Ishikawa (cell line): ENCODE measurements around the gene GUCY2D.

ENCODE experiments used
- CEBPB ChIP-seq: IDR thresholded peaks from 2 replicates; pipeline ENCODE4 v1.6.1; 2012
- CREB1 ChIP-seq: IDR thresholded peaks from 2 replicates; pipeline ENCODE4 v1.6.1; 2012; ENCODE audit warnings: low read depth
- EGR1 ChIP-seq: IDR thresholded peaks from 2 replicates; pipeline ENCODE4 v1.6.1; 2012
- EP300 ChIP-seq: IDR thresholded peaks from 2 replicates; pipeline ENCODE4 v1.6.1; 2012; ENCODE audit warnings: borderline replicate concordance
- FOXM1 ChIP-seq: IDR thresholded peaks from 2 replicates; pipeline ENCODE4 v1.6.1; 2012; ENCODE audit warnings: low read depth, borderline replicate concordance
- YY1 ChIP-seq: IDR thresholded peaks from 2 replicates; pipeline ENCODE4 v1.6.1; 2012; ENCODE audit warnings: low read depth
- ZBTB7A ChIP-seq: IDR thresholded peaks from 2 replicates; pipeline ENCODE4 v1.6.1; 2012; ENCODE audit warnings: low read depth

DNA sequence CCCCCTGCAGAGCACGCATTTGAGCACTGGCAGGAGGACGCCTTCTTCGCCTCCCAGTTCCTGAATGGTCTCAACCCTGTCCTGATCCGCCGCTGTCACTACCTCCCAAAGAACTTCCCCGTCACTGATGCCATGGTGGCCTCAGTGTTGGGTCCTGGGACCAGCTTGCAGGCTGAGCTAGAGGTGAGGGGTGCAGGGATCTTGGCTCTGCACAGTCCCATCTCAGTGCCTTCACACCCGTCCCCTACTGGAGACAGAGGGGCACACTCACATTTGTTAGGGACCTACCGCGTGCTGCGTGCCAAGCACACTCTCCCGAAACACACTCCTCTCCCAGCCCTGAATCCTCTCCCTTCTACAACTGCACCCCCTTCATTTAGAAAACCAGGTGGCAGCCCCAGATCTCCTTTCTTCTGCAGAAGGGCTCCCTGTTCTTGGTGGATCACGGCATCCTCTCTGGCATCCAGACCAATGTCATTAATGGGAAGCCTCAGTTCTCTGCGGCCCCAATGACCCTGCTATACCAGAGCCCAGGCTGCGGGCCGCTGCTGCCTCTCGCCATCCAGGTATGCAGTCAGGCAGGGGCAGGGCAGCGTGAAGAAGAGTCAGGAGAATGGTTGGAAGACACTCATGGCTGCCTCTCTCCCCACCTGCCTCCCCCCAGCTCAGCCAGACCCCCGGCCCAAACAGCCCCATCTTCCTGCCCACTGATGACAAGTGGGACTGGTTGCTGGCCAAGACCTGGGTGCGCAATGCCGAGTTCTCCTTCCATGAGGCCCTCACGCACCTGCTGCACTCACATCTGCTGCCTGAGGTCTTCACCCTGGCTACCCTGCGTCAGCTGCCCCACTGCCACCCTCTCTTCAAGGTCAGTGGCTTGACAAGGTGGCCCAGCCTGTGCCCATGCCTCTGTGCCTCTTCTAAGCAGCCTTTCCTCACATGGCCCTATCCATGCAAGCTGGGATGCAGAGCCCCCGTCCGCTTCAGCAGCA lies 42.7 kb downstream of the GUCY2D start:
- TF ChIP-seq FOXM1 (no peak), EGR1 (no peak), CREB1 (no peak), EP300 (no peak), ZBTB7A (no peak), YY1 (no peak), CEBPB (no peak)
